ENCODE measurements around the gene PCSK7.
"Not testable (repeated sequence)": the region's sequence is repeated elsewhere in the genome, so short reads cannot be mapped to it uniquely, and the experiment has no call there.

The PCSK7 gene

GRCh38 chr11:117231842-117232091 lies at the start of gene PCSK7:
PCSK7 (minus strand) TSS chr11:117232073; CDS start chr11:117229844, 2,229 bp downstream.
- H3K36me3 ChIP-seq (ENCODE audit: control insufficient read depth, insufficient read depth, low read length), result peaks cover 26% of the 10 kb centered on the region
- H3K9ac ChIP-seq (ENCODE audit: low read length), result peak within 1 kb of the TSS; percentile 99

GRCh38 chr11:117281159-117281558 lies 49.3 kb upstream of the PCSK7 start:
- no peak overlapping the region for H3K4me3 ChIP-seq (ENCODE audit: low read length)
- H3K4me1 ChIP-seq (ENCODE audit: control insufficient read depth, insufficient read depth, low read length), result no peaks in the 10 kb centered on the region
- H3K9ac ChIP-seq (ENCODE audit: low read length), result no peak overlapping the region
- peaks cover 8% of the 10 kb centered on the region for H3K36me3 ChIP-seq (ENCODE audit: control insufficient read depth, insufficient read depth, low read length)
- H3K9me3 ChIP-seq (ENCODE audit: control insufficient read depth, low read length), result no peaks in the 10 kb centered on the region
- H3K27me3 ChIP-seq (ENCODE audit: control insufficient read depth, insufficient read depth, low read length), result no peaks in the 10 kb centered on the region

More at GRCh38 chr11:117231842-117232091, at the start of gene PCSK7:
- H3K4me1 ChIP-seq (ENCODE audit: control insufficient read depth, insufficient read depth, low read length), result peaks cover 26% of the 10 kb centered on the region
- no peaks in the 10 kb centered on the region for H3K9me3 ChIP-seq (ENCODE audit: control insufficient read depth, low read length)
- no peaks in the 10 kb centered on the region for H3K27me3 ChIP-seq (ENCODE audit: control insufficient read depth, insufficient read depth, low read length)
- peak within 1 kb of the TSS; percentile 89 for H3K4me3 ChIP-seq (ENCODE audit: low read length)

GRCh38 chr11:117279711-117280376 lies 48.0 kb upstream of the PCSK7 start:
- Histone ChIP-seq H3K36me3 (ENCODE audit: control insufficient read depth, insufficient read depth, low read length) (peaks cover 8% of the 10 kb centered on the region), H3K4me1 (ENCODE audit: control insufficient read depth, insufficient read depth, low read length) (no peaks in the 10 kb centered on the region), H3K4me3 (ENCODE audit: low read length) (no peak overlapping the region)

GRCh38 chr11:117278347-117278746 lies 46.5 kb upstream of the PCSK7 start:
- Histone ChIP-seq H3K36me3 (ENCODE audit: control insufficient read depth, insufficient read depth, low read length) (peaks cover 3% of the 10 kb centered on the region), H3K9ac (ENCODE audit: low read length) (no peak overlapping the region), H3K4me3 (ENCODE audit: low read length) (no peak overlapping the region), H3K27me3 (ENCODE audit: control insufficient read depth, insufficient read depth, low read length) (no peaks in the 10 kb centered on the region), H3K4me1 (ENCODE audit: control insufficient read depth, insufficient read depth, low read length) (no peaks in the 10 kb centered on the region), H3K9me3 (ENCODE audit: control insufficient read depth, low read length) (no peaks in the 10 kb centered on the region)

More at GRCh38 chr11:117279711-117280376, 48.0 kb upstream of the PCSK7 start:
- H3K9ac ChIP-seq (ENCODE audit: low read length), result no peak overlapping the region
- H3K27me3 ChIP-seq (ENCODE audit: control insufficient read depth, insufficient read depth, low read length), result no peaks in the 10 kb centered on the region
- H3K9me3 ChIP-seq (ENCODE audit: control insufficient read depth, low read length), result no peaks in the 10 kb centered on the region

GRCh38 chr11:117273550-117274289 lies 41.8 kb upstream of the PCSK7 start:
- H3K27me3 ChIP-seq (ENCODE audit: control insufficient read depth, insufficient read depth, low read length), result no peaks in the 10 kb centered on the region
- H3K36me3 ChIP-seq (ENCODE audit: control insufficient read depth, insufficient read depth, low read length), result no peaks in the 10 kb centered on the region
- no peaks in the 10 kb centered on the region for H3K4me1 ChIP-seq (ENCODE audit: control insufficient read depth, insufficient read depth, low read length)
- H3K9me3 ChIP-seq (ENCODE audit: control insufficient read depth, low read length), result no peaks in the 10 kb centered on the region
- no peak overlapping the region for H3K4me3 ChIP-seq (ENCODE audit: low read length)
- H3K9ac ChIP-seq (ENCODE audit: low read length), result no peak overlapping the region

GRCh38 chr11:117272175-117272574 lies 40.3 kb upstream of the PCSK7 start:
- H3K9ac ChIP-seq (ENCODE audit: low read length); H3K9me3 ChIP-seq (ENCODE audit: control insufficient read depth, low read length); H3K4me3 ChIP-seq (ENCODE audit: low read length); H3K36me3 ChIP-seq (ENCODE audit: control insufficient read depth, insufficient read depth, low read length); H3K4me1 ChIP-seq (ENCODE audit: control insufficient read depth, insufficient read depth, low read length); H3K27me3 ChIP-seq (ENCODE audit: control insufficient read depth, insufficient read depth, low read length): not testable (repeated sequence)

GRCh38 chr11:117271208-117271607 lies 39.3 kb upstream of the PCSK7 start:
- no peak overlapping the region for H3K4me3 ChIP-seq (ENCODE audit: low read length)
- H3K9me3 ChIP-seq (ENCODE audit: control insufficient read depth, low read length), result no peaks in the 10 kb centered on the region
- H3K27me3 ChIP-seq (ENCODE audit: control insufficient read depth, insufficient read depth, low read length), result no peaks in the 10 kb centered on the region
- H3K4me1 ChIP-seq (ENCODE audit: control insufficient read depth, insufficient read depth, low read length), result no peaks in the 10 kb centered on the region
- no peaks in the 10 kb centered on the region for H3K36me3 ChIP-seq (ENCODE audit: control insufficient read depth, insufficient read depth, low read length)
- no peak overlapping the region for H3K9ac ChIP-seq (ENCODE audit: low read length)

GRCh38 chr11:117269856-117270255 lies 38.0 kb upstream of the PCSK7 start:
- Histone ChIP-seq H3K27me3 (ENCODE audit: control insufficient read depth, insufficient read depth, low read length) (no peaks in the 10 kb centered on the region), H3K9me3 (ENCODE audit: control insufficient read depth, low read length) (no peaks in the 10 kb centered on the region), H3K4me1 (ENCODE audit: control insufficient read depth, insufficient read depth, low read length) (no peaks in the 10 kb centered on the region), H3K4me3 (ENCODE audit: low read length) (no peak overlapping the region), H3K9ac (ENCODE audit: low read length) (no peak overlapping the region), H3K36me3 (ENCODE audit: control insufficient read depth, insufficient read depth, low read length) (no peaks in the 10 kb centered on the region)

- no peak overlapping the region for H3K4me3 ChIP-seq (ENCODE audit: low read length)
- no peaks in the 10 kb centered on the region for H3K27me3 ChIP-seq (ENCODE audit: control insufficient read depth, insufficient read depth, low read length)
- H3K9ac ChIP-seq (ENCODE audit: low read length), result no peak overlapping the region
- no peaks in the 10 kb centered on the region for H3K9me3 ChIP-seq (ENCODE audit: control insufficient read depth, low read length)
- no peaks in the 10 kb centered on the region for H3K4me1 ChIP-seq (ENCODE audit: control insufficient read depth, insufficient read depth, low read length)
- H3K36me3 ChIP-seq (ENCODE audit: control insufficient read depth, insufficient read depth, low read length), result no peaks in the 10 kb centered on the region
Observed at GRCh38 chr11:117265745-117266144, 33.9 kb upstream of the PCSK7 start.

GRCh38 chr11:117264624-117265323 lies 32.9 kb upstream of the PCSK7 start:
- not testable (repeated sequence) for H3K4me1 ChIP-seq (ENCODE audit: control insufficient read depth, insufficient read depth, low read length); H3K9me3 ChIP-seq (ENCODE audit: control insufficient read depth, low read length); H3K4me3 ChIP-seq (ENCODE audit: low read length); H3K27me3 ChIP-seq (ENCODE audit: control insufficient read depth, insufficient read depth, low read length); H3K9ac ChIP-seq (ENCODE audit: low read length); H3K36me3 ChIP-seq (ENCODE audit: control insufficient read depth, insufficient read depth, low read length)

GRCh38 chr11:117259417-117259816 lies 27.5 kb upstream of the PCSK7 start:
- no peak overlapping the region for H3K9ac ChIP-seq (ENCODE audit: low read length)
- H3K4me3 ChIP-seq (ENCODE audit: low read length), result no peak overlapping the region
- H3K27me3 ChIP-seq (ENCODE audit: control insufficient read depth, insufficient read depth, low read length), result no peaks in the 10 kb centered on the region
- peaks cover 6% of the 10 kb centered on the region for H3K4me1 ChIP-seq (ENCODE audit: control insufficient read depth, insufficient read depth, low read length)
- H3K36me3 ChIP-seq (ENCODE audit: control insufficient read depth, insufficient read depth, low read length), result no peaks in the 10 kb centered on the region
- no peaks in the 10 kb centered on the region for H3K9me3 ChIP-seq (ENCODE audit: control insufficient read depth, low read length)

GRCh38 chr11:117258576-117258975 lies 26.7 kb upstream of the PCSK7 start:
- Histone ChIP-seq H3K9ac (ENCODE audit: low read length) (no peak overlapping the region), H3K4me3 (ENCODE audit: low read length) (no peak overlapping the region), H3K27me3 (ENCODE audit: control insufficient read depth, insufficient read depth, low read length) (no peaks in the 10 kb centered on the region)

More at GRCh38 chr11:117258576-117258975, 26.7 kb upstream of the PCSK7 start:
- Histone ChIP-seq H3K36me3 (ENCODE audit: control insufficient read depth, insufficient read depth, low read length) (no peaks in the 10 kb centered on the region), H3K4me1 (ENCODE audit: control insufficient read depth, insufficient read depth, low read length) (peaks cover 6% of the 10 kb centered on the region), H3K9me3 (ENCODE audit: control insufficient read depth, low read length) (no peaks in the 10 kb centered on the region)

All from mucosa of stomach (tissue), 1 donor.